Neutrophil (primary cell): Measurements from ENCODE around the gene MYO1E.

Experiments
- H3K27ac ChIP-seq: fragments of 200-600 bp; sonication (generic); 2 replicates; pipeline ENCODE4 v1.5.1; 2016; ENCODE audit warnings: mild to moderate bottlenecking, moderate library complexity
- H3K27me3 ChIP-seq: fragments of 200-600 bp; sonication (generic); 2 replicates; pipeline ENCODE4 v1.6.0; 2016; ENCODE audit warnings: mild to moderate bottlenecking
- H3K36me3 ChIP-seq: fragments of 200-600 bp; sonication (generic); 2 replicates; pipeline ENCODE4 v1.5.1; 2017
- H3K4me1 ChIP-seq, 2 experiments: fragments of 200-600 bp in 1 of 2; sonication (generic) in 1 of 2; 1 replicate in 1 of 2; 2 replicates in 1 of 2; pipeline versions ENCODE4 v1.5.1 to v1.6.1; 2013 to 2016; ENCODE audit warnings: low read depth in 1 of 2, low read length in 1 of 2, mild to moderate bottlenecking in 1 of 2, moderate library complexity in 1 of 2; ENCODE audit not compliant: control insufficient read depth in 1 of 2, insufficient read depth in 1 of 2
- H3K4me3 ChIP-seq, 2 experiments: fragments of 200-600 bp in 1 of 2; sonication (generic) in 1 of 2; 1 replicate in 1 of 2; 2 replicates in 1 of 2; pipeline ENCODE4 v1.5.1; 2013 to 2016; ENCODE audit warnings: low read depth in 1 of 2, low read length in 1 of 2, mild to moderate bottlenecking in 1 of 2, moderate library complexity in 1 of 2
- H3K9me3 ChIP-seq: fragments of 200-600 bp; sonication (generic); 2 replicates; pipeline ENCODE4 v1.5.1; 2016
- TF ChIP-seq, protein P1 (sequence below): fragments of 200-600 bp; sonication (generic); IDR thresholded peaks from 2 replicates; pipeline ENCODE4 v1.5.1; 2016; ENCODE audit warnings: antibody characterized with exemption

MYO1E gene

GRCh38 chr15:59170295-59171066, 202.2 kb downstream of the MYO1E start:
- H3K27me3 ChIP-seq: peaks cover 19% of the 10 kb centered on the region
- no peak overlapping the region for H3K27ac ChIP-seq

GRCh38 chr15:59169251-59169708, 203.4 kb downstream of the MYO1E start:
- no peaks in the 10 kb centered on the region for H3K36me3 ChIP-seq
- H3K27ac ChIP-seq: no peak overlapping the region
- H3K9me3 ChIP-seq: no peaks in the 10 kb centered on the region
- peaks cover 7% of the 10 kb centered on the region for H3K27me3 ChIP-seq
- TF ChIP-seq, protein P1, sequence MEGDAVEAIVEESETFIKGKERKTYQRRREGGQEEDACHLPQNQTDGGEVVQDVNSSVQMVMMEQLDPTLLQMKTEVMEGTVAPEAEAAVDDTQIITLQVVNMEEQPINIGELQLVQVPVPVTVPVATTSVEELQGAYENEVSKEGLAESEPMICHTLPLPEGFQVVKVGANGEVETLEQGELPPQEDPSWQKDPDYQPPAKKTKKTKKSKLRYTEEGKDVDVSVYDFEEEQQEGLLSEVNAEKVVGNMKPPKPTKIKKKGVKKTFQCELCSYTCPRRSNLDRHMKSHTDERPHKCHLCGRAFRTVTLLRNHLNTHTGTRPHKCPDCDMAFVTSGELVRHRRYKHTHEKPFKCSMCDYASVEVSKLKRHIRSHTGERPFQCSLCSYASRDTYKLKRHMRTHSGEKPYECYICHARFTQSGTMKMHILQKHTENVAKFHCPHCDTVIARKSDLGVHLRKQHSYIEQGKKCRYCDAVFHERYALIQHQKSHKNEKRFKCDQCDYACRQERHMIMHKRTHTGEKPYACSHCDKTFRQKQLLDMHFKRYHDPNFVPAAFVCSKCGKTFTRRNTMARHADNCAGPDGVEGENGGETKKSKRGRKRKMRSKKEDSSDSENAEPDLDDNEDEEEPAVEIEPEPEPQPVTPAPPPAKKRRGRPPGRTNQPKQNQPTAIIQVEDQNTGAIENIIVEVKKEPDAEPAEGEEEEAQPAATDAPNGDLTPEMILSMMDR: no peak
- H3K4me3 ChIP-seq: no peak overlapping the region
- H3K4me1 ChIP-seq: no peaks in the 10 kb centered on the region

More at GRCh38 chr15:59170295-59171066, 202.2 kb downstream of the MYO1E start:
- no peaks in the 10 kb centered on the region for H3K9me3 ChIP-seq
- TF ChIP-seq, protein P1: no peak
- H3K4me1 ChIP-seq: no peaks in the 10 kb centered on the region
- H3K36me3 ChIP-seq: no peaks in the 10 kb centered on the region
- H3K4me3 ChIP-seq: no peak overlapping the region

DNA sequence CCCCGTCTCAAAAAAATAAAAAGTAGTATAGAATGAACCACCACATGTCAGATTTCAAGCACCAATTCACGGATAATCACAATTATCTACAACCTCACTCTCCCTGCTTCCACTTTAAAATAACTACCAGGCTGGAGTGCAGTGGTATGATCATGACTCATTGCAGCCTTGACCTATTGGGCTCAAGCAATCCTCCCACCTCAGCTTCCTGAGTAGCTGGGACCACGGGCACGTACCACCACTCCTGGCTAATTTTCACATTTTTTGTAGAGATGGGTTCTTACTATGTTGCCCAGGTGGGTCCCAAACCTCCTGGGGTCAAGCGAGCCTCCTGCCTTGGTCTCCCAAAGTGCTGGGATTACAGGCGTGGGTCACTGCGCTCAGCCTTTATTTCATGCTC, 204.1 kb downstream of the MYO1E start:
- Histone ChIP-seq H3K27me3 (no peaks in the 10 kb centered on the region), H3K9me3 (no peaks in the 10 kb centered on the region), H3K27ac (no peak overlapping the region), H3K36me3 (no peaks in the 10 kb centered on the region), H3K4me3 (no peak overlapping the region), H3K4me1 (no peaks in the 10 kb centered on the region)
- TF ChIP-seq, protein P1: no peak

- H3K36me3 ChIP-seq: no peaks in the 10 kb centered on the region
- H3K4me1 ChIP-seq: no peaks in the 10 kb centered on the region
- no peak overlapping the region for H3K4me3 ChIP-seq
- no peak overlapping the region for H3K27ac ChIP-seq
- H3K9me3 ChIP-seq: no peaks in the 10 kb centered on the region
- H3K27me3 ChIP-seq: no peaks in the 10 kb centered on the region
- TF ChIP-seq, protein P1: no peak
These were observed 205.9 kb downstream of the MYO1E start for GRCh38 chr15:59166601-59167265.

DNA sequence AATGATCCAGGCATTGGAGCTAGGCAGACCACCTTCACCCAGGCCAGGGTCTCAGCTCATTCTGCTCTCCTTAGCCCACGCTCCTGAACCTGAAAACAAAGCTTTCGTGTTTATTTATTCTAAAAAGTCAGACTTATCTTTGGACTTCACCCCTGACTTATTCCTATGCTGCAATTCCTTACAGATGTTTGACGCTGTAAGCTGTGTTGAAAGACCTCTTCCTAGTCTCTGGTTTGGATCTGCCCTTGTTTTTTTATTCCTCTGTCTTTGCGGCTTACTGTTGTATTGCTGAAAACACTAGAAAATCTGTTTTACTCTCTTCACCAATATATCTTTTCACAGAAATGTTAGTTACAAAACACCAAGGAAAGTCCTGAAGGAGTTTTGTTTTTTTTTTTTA, 206.5 kb downstream of the MYO1E start:
- Histone ChIP-seq H3K27me3 (no peaks in the 10 kb centered on the region), H3K4me1 (no peaks in the 10 kb centered on the region), H3K27ac (no peak overlapping the region), H3K36me3 (no peaks in the 10 kb centered on the region), H3K9me3 (no peaks in the 10 kb centered on the region), H3K4me3 (no peak overlapping the region)
- TF ChIP-seq, protein P1: no peak
